Panc1 (cell line): ENCODE measurements around the gene WSCD1. TPM values are rescaled to one million over a fixed set of nuclear protein-coding genes. Genes with fewer than 3 reads are reported as not detected.

ENCODE experiments used
- ATAC-seq: fragments of 200-7000 bp; cut with Tn5 transposase; 2 replicates; pipeline ENCODE4 v1.9.1; 2020; ENCODE audit warnings: mild to moderate bottlenecking, moderate library complexity
- BruUV-seq: library from RNA; stranded (reverse); fragments of 400-500 nt; replicated peaks from 2 replicates; lab custom pipeline; 2021; lab: Mats Ljungman, UMichigan
- CTCF ChIA-PET: fragments of 300-600 bp; sonication (Branson Sonifier 250); formaldehyde crosslinking; loops from one replicate; lab custom pipeline; 2022; ENCODE audit warnings: antibody characterized with exemption; lab: Charles Lee
- POLR2A ChIA-PET: fragments of 300-600 bp; sonication (Branson Sonifier 250); formaldehyde crosslinking; loops from one replicate; lab custom pipeline; 2022; ENCODE audit warnings: antibody characterized with exemption; lab: Charles Lee
- DNase-seq: peaks from one replicate; pipeline ENCODE4 v3.0.0-alpha.2; 2010; ENCODE audit warnings: low read depth, low spot score
- H3K27ac ChIP-seq: 2 replicates; pipeline ENCODE4 v1.5.1; 2011; ENCODE audit warnings: mild to moderate bottlenecking, low read length, inconsistent platforms
- H3K27me3 ChIP-seq: fragments of 200-500 bp; sonication (Bioruptor generic); 2 replicates; pipeline ENCODE4 v1.6.0; 2014; ENCODE audit warnings: low read length, inconsistent platforms; ENCODE audit not compliant: control insufficient read depth, insufficient read depth
- H3K36me3 ChIP-seq: fragments of 200-500 bp; sonication (Bioruptor generic); 2 replicates; pipeline ENCODE4 v1.5.1; 2014; ENCODE audit warnings: inconsistent platforms, mild to moderate bottlenecking, low read length, moderate library complexity; ENCODE audit not compliant: control insufficient read depth, insufficient read depth
- H3K4me1 ChIP-seq: 2 replicates; pipeline ENCODE4 v1.5.1; 2011; ENCODE audit warnings: inconsistent platforms, mild to moderate bottlenecking, low read length, moderate library complexity; ENCODE audit not compliant: control insufficient read depth, insufficient read depth
- H3K4me3 ChIP-seq, 2 experiments: 2 replicates each; pipeline ENCODE4 v1.5.1; 2011 to 2012; ENCODE audit warnings: low read depth in 2 of 2, low read length in 2 of 2, mild to moderate bottlenecking in 2 of 2, inconsistent platforms in 1 of 2, moderate library complexity in 1 of 2
- H3K9me3 ChIP-seq: fragments of 200-500 bp; sonication (Bioruptor generic); 2 replicates; pipeline ENCODE4 v1.5.1; 2014; ENCODE audit warnings: low read depth, mild to moderate bottlenecking, inconsistent platforms, low read length, moderate library complexity; ENCODE audit not compliant: control insufficient read depth, insufficient read depth
- CTCF ChIP-seq: fragments of 450-650 bp; IDR thresholded peaks from 2 replicates; pipeline ENCODE4 v1.5.1; 2017; ENCODE audit warnings: mild to moderate bottlenecking
- POLR2AphosphoS5 ChIP-seq: IDR thresholded peaks from 2 replicates; pipeline ENCODE4 v1.6.1; 2012; ENCODE audit warnings: mild to moderate bottlenecking, low read depth, low read length, moderate library complexity
- REST ChIP-seq, 2 experiments: IDR thresholded peaks; 2 replicates each; pipeline ENCODE4 v1.6.1; 2011 to 2012; ENCODE audit warnings: low read depth in 2 of 2, control low read depth in 1 of 2, low read length in 1 of 2, mild to moderate bottlenecking in 1 of 2, moderate library complexity in 1 of 2; ENCODE audit not compliant: insufficient read depth in 1 of 2
- SIN3A ChIP-seq: IDR thresholded peaks from 2 replicates; pipeline ENCODE4 v1.6.1; 2012; ENCODE audit warnings: low read depth, mild to moderate bottlenecking, low read length, moderate library complexity, borderline replicate concordance; ENCODE audit not compliant: insufficient read depth
- TCF7L2 ChIP-seq: IDR thresholded peaks from 2 replicates; pipeline ENCODE4 v1.6.1; 2011; ENCODE audit warnings: mild to moderate bottlenecking, low read depth, low read length, inconsistent platforms
- in situ Hi-C: cut with HindIII; loops from 2 replicates; pipeline ENCODE4 v1.10.0; 2016; ENCODE audit warnings: low sequenced_read_pairs, low pct_unique_long_range_greater_than_20kb
- intact Hi-C: fragments of 100-400 bp; cut with micrococcal nuclease; formaldehyde crosslinking; loops from one replicate; pipeline ENCODE4 v1.10.0; 2022; ENCODE audit not compliant: unreplicated experiment
- total RNA-seq: library from RNA; stranded (reverse); gene quantifications from one replicate; pipeline ENCODE4 v1.2.1, GENCODE V29; 2021; ENCODE audit not compliant: unreplicated experiment

WSCD1 gene
- total RNA-seq, 1 experiment from 2014 or later: 0.74 TPM

- TF ChIP-seq TCF7L2 (no peak), CTCF (no peak), POLR2AphosphoS5 (no peak), SIN3A (no peak), REST (IDR thresholded peaks at IDR 0.05; ENCODE audit: insufficient read depth in 1 of 2, low read depth in 2 of 2, low read length in 1 of 2) (no peak)
- H3K4me1 ChIP-seq: no peaks in the 10 kb centered on the region
- no peak overlapping the region for H3K27ac ChIP-seq
- POLR2A ChIA-PET: no interaction called here
- in situ Hi-C loops: no loop called here
- no peaks in the 10 kb centered on the region; the same call in 1 of the 2 replicates for H3K27me3 ChIP-seq
- ATAC-seq: no peak
- no peaks in the 10 kb centered on the region for H3K36me3 ChIP-seq
- BruUV-seq: no TSS peak
- H3K9me3 ChIP-seq: no peaks in the 10 kb centered on the region
- H3K4me3 ChIP-seq: no peak overlapping the region
- intact Hi-C loops: no loop called here
- no peak for DNase-seq
- CTCF ChIA-PET: no interaction called here
These were observed 39.4 kb downstream of the WSCD1 start for GRCh38 chr17:6109536-6109935.

- BruUV-seq: no TSS peak
- TF ChIP-seq REST (IDR thresholded peaks at IDR 0.05; ENCODE audit: insufficient read depth in 1 of 2, low read depth in 2 of 2, low read length in 1 of 2) (no peak), TCF7L2 (no peak), POLR2AphosphoS5 (no peak), CTCF (no peak), SIN3A (no peak)
- no peak for ATAC-seq
- in situ Hi-C loops: no loop called here
- intact Hi-C loops: no loop called here
- Histone ChIP-seq H3K36me3 (no peaks in the 10 kb centered on the region), H3K27me3 (no peaks in the 10 kb centered on the region), H3K4me1 (no peaks in the 10 kb centered on the region), H3K27ac (no peak overlapping the region), H3K4me3 (no peak overlapping the region), H3K9me3 (no peaks in the 10 kb centered on the region)
- ChIA-PET CTCF (no interaction called here), POLR2A (no interaction called here)
- DNase-seq: no peak
These were observed 39.9 kb downstream of the WSCD1 start for GRCh38 chr17:6110088-6110487.
